GF-D8 (cell line): Measurements from ENCODE around the gene FBXL13.
"Not testable (repeated sequence)": the region's sequence is repeated elsewhere in the genome, so short reads cannot be mapped to it uniquely, and the experiment has no call there.

Experiments
- DNase-seq: peaks from one replicate; lab custom pipeline; 2025; lab: John Stamatoyannopoulos, UW

The FBXL13 gene

GRCh38 chr7:103079836-103080235 lies 5.2 kb upstream of the FBXL13 start:
- DNase-seq: no peak

GRCh38 chr7:103078226-103078625 lies 3.6 kb upstream of the FBXL13 start:
- DNase-seq: not testable (repeated sequence)

- DNase-seq: no peak
These were observed 2.7 kb upstream of the FBXL13 start for GRCh38 chr7:103077318-103077717.

- no peak for DNase-seq
These were observed 2.2 kb upstream of the FBXL13 start for GRCh38 chr7:103076764-103077163.

GRCh38 chr7:103075337-103075918 lies 832 bp upstream of the FBXL13 start:
- no peak for DNase-seq

GRCh38 chr7:103073989-103074518 lies 542 bp downstream of the FBXL13 start:
- no peak for DNase-seq

GRCh38 chr7:103071000-103071399 lies 3.6 kb downstream of the FBXL13 start:
- DNase-seq: no peak

GRCh38 chr7:103068414-103069403 lies 5.9 kb downstream of the FBXL13 start:
- no peak for DNase-seq

GRCh38 chr7:103065667-103066066 lies 8.9 kb downstream of the FBXL13 start:
- DNase-seq: peak; percentile 47

- no peak for DNase-seq
These were observed 10.7 kb downstream of the FBXL13 start for GRCh38 chr7:103063895-103064294.

- no peak for DNase-seq
These were observed 15.1 kb downstream of the FBXL13 start for GRCh38 chr7:103059471-103059870.

GRCh38 chr7:103058122-103058521 lies 16.5 kb downstream of the FBXL13 start:
- peak; percentile 43 for DNase-seq

- DNase-seq: not testable (repeated sequence)
These were observed 18.6 kb downstream of the FBXL13 start for GRCh38 chr7:103056006-103056405.

- DNase-seq: no peak
These were observed 23.1 kb downstream of the FBXL13 start for GRCh38 chr7:103051519-103051918.

- DNase-seq: no peak
These were observed 25.8 kb downstream of the FBXL13 start for GRCh38 chr7:103048833-103049232.

- not testable (repeated sequence) for DNase-seq
These were observed 32.8 kb downstream of the FBXL13 start for GRCh38 chr7:103041815-103042214.

- not testable (repeated sequence) for DNase-seq
These were observed 36.5 kb downstream of the FBXL13 start for GRCh38 chr7:103037823-103038739.

- no peak for DNase-seq
These were observed 37.1 kb downstream of the FBXL13 start for GRCh38 chr7:103037476-103037822.

GRCh38 chr7:103034318-103034717 lies 40.3 kb downstream of the FBXL13 start:
- DNase-seq: not testable (repeated sequence)

GRCh38 chr7:103031781-103032180 lies 42.8 kb downstream of the FBXL13 start:
- no peak for DNase-seq

GRCh38 chr7:103031024-103031423 lies 43.6 kb downstream of the FBXL13 start:
- no peak for DNase-seq

GRCh38 chr7:103025341-103025740 lies 49.3 kb downstream of the FBXL13 start:
- peak; percentile 85 for DNase-seq
